DLD1 (cell line): ENCODE measurements around the gene MED12L.

Experiments
- in situ Hi-C: cut with HindIII; loops from 2 replicates; pipeline ENCODE4 v1.10.0; 2017; ENCODE audit warnings: low sequenced_read_pairs

MED12L gene

DNA sequence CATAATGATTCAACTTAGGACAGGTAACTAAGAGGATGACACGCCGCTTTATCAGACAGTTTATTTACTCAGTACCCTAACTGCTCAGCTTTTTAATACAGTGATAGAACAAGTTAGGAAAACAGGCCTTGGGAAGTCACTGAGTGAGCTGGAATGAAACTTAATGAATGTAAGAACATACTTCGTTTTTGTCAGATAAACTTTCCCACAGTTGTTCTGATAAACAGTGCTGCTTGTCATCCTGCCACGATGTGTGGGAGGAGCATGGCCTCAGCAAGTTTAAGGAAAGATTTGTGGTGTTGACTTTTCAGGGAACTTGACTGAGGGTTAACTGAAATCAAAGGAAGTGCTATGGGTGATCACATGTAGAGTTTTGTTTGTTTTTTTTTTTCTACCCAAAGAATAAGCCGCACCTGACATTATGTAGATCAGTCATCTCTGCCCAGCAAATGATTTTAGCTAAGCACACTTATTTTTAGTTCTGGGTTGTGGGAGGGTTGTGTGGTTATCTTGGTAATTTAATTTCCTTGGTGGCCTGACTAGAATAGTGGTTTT is 198.5 kb downstream of the MED12L start:
- in situ Hi-C loops: no loop called here

- in situ Hi-C loops: no loop called here
These were observed 200.5 kb downstream of the MED12L start for GRCh38 chr3:151285940-151286339.

- in situ Hi-C loops: no loop called here
These were observed 204.0 kb downstream of the MED12L start for GRCh38 chr3:151289445-151289844.

- in situ Hi-C loops: no loop called here
These were observed 205.2 kb downstream of the MED12L start for GRCh38 chr3:151290673-151291072.

GRCh38 chr3:151293127-151293526 is 207.7 kb downstream of the MED12L start:
- in situ Hi-C loops: no loop called here

DNA sequence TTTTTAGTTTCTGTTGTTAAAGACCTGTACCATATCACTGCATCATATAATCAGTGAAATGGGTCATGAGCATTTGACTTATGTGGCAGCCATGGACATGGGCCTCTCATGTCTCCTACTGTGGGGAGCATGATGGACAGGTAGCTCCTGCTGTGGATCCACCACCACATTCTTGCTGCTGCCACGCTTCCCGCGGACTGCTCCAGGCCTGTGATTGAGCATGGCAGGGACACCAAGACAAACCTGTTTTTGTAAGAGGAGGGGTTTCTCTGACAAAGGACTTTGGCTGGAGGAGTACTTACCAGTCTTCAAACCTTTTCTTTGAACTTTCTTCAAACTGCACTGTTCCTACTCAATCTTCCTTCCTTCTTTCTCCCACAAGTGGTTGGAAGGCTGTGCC is 210.8 kb downstream of the MED12L start:
- in situ Hi-C loops: no loop called here

- in situ Hi-C loops: no loop called here
These were observed 212.0 kb downstream of the MED12L start for GRCh38 chr3:151297429-151297828.

DNA sequence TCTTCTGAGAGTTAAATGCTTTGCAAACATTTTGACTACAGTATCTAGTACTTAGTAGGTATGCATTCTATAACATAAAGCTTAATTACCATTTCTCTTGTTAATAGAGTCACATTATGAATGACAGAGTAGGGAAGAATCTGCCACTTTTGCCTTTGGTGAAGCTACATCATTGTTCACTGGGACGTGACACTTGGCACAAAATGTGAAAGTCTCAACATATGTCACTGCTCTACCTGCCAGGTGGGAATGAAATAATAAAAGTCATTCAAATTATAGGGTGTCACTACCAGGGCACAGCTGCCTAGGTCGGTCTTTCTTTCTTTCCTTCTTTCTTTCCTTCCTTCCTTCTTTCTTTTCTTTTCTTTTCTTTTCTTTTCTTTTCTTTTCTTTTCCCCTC is 213.5 kb downstream of the MED12L start:
- in situ Hi-C loops: no loop called here

DNA sequence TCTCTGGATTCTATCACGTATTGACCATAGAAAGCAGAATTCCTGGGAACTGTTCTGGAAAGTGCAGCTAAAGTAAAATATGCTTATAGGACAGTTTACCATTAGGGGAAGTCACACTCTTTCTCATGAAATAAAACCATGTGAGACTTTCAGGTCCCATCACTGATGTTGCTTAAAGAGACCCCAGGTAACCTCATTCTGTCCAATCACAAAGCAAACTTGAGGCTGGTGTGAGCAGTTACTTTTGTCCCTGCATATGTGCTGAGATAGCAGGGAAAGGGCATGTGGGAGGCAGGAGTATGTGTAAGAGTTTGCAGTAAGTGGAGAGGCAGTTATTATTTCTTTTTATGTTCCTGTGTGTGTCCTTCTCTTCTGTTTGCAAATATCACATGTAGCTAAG is 215.1 kb downstream of the MED12L start:
- in situ Hi-C loops: no loop called here

DNA sequence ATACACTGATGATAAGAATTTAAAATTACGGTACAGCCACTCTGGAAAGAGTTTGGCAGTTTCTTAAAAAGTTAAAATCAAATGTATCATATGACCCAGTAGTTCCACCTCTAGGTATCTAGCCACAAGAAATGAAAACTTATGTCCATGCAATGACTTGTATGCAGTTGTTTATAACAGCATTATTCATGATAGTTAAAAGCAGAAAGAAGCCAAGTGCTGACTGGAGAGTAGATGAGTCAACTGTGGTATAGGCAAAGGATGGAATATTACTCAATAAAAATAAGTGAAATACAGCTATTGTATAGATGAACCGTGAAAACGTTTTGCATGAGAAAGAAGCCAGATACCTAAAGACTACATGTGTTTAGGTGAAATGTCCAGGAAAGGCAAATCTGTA is 216.3 kb downstream of the MED12L start:
- in situ Hi-C loops: no loop called here

DNA sequence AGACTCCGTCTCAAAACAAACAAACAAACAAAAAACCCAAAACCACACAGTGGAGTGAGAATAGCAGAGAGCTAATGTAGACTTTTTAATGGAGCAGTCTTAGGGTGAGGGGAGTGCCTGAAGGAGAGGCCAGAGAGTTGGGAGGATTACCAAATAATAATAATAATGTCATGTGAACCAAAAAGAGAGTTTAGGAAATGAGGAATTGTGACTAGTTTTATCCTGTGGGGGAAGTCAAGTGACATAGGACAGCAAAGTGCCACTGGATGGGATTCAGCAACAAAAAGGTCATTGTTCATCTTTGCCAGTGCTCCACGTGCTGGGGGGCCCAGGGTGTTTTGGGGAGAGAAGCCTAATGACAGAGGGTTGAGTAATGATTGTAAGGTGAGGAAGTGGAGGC is 218.3 kb downstream of the MED12L start:
- in situ Hi-C loops: no loop called here

DNA sequence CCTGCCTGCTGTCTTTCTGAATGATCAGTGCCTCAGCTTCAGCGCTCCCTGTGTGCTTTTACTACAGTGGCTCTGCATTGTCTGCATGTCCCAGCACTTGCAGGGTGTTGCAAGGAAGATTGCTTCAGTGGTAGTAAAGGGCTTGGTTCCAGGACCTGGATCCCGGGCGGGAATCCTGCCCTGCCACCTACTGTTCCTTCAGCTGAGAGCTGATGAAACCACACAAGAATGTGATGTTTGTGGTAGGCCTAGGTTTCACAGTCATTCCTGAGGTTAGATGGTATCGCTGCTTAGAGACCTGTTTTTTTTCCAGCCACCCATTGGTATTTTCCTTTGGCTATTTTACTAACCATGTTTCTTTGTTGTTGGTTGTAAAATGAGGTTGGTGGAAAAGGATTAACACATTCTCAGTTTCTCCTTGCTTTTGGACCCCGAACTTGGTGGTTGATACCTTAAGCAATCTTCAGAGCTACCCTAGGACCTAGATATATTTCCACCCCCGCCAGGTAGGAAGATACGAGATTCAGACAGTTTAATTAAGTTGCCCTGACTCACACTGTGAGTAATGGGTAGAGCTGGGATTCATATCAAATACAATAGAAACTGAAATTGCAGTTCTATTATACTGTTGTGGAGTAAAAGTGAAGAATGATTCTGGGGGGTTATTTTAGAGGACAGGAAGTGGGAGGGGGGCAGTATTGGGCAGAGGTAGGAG is 219.8 kb downstream of the MED12L start:
- in situ Hi-C loops: no loop called here

DNA sequence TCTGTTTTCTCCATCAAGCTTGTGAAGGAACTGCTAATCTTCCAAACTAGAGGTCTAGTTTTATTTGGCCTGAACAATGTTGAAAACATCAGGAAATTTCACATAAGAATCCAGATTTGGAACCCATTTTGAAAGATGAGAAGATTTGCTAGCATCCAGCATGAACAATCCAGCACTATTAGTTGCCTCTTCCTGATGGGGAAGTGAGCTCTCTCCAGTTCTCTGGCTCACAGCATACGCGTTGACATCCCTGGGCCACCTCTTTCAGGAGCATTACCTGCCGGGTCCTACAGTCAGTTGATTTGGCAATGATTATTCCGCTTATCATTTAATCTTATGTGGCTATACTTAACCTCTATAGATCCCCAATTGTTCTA is 220.3 kb downstream of the MED12L start:
- in situ Hi-C loops: no loop called here

DNA sequence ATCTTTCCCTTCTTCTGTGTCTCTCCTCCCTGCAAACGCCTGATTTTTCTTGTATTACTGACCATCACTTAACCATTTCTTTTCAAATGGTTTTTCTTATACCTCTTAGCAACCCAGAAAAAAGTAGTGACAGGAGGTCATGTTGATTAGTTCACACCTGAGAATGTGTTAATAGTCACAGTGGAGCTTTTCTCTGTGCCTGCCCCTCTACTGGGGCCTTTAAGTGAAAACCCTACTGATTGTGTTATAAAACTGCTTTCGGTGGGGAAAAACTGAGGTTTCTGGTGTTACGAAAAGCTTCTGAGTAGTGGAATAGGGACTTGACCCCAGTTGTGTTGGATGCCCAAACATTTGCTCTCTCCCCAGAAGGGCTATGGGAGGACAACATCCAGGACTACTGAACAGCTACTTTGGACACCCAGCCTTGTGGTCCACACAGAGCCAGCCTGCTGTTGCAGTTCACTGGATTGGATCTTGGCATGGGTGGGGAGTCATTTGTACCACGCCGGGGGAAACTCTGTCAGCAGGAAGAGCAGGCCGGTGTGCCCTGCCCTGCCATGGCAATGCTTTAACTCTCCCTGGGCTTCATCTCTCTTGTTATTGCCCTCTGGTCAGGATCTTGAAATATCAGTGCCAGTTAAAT is 220.8 kb downstream of the MED12L start:
- in situ Hi-C loops: no loop called here

- in situ Hi-C loops: no loop called here
These were observed 221.7 kb downstream of the MED12L start for GRCh38 chr3:151307131-151307530.

DNA sequence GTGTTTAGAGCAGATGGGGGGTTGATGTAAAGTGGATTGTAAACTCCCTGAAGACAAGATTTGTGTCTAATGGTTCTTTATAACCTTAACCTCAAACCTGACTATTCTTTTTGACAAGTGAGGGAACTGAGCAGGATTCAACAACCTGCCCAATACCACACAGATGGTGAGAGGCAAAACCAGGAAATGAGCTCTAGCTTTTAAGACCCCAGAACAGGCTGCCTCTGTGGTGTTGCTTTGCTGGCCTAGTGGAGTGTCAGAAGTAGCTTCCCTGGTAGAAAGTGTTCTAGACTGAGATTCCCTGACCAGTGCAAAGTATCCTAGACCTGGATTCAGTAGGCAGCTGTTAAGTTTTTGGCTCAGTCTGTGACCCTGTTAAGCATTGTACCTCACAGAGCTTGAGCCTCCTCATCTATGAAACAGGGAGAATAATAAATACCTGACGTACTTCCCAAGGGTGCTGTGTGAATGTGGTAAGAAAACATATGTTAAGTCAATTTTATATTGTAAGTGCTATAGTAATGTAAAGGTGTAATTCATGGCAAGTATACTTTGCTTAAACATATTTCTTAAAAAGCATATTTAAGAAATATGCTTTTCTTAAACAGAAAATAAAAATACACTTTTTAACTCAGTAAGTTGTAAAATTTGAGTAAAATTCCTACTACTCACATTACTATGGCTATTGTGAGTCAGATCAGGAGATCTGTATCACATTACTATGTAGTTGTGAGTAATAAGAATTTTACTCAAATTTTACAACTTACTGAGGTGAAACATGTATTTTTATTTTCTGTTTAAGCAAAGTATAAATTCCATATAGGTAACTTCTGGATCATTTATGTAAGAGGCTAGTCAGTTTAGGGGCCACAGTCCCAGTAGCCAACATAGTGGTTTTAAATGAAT is 222.4 kb downstream of the MED12L start:
- in situ Hi-C loops: no loop called here

GRCh38 chr3:151309566-151309965 is 224.1 kb downstream of the MED12L start:
- in situ Hi-C loops: no loop called here

- in situ Hi-C loops: no loop called here
These were observed 227.5 kb downstream of the MED12L start for GRCh38 chr3:151312972-151313371.

DNA sequence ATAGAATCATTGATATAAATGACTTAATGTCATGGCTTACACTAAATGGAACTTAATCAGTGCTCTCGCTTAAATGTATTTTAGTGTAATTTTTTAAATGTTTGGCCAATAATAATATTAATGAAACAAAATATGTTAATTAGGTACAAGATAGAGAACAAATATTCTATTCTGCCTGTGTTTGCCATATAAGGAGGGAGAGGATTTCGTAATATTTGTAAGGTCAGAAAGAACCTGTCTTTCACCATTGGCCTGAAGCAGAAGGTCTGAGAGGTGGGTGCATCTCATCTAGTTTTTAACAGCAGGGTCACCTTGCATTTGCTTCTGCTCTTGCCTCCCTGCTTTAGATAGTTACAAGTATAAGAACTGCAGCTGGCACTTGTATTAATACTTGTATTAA is 228.7 kb downstream of the MED12L start:
- in situ Hi-C loops: no loop called here

DNA sequence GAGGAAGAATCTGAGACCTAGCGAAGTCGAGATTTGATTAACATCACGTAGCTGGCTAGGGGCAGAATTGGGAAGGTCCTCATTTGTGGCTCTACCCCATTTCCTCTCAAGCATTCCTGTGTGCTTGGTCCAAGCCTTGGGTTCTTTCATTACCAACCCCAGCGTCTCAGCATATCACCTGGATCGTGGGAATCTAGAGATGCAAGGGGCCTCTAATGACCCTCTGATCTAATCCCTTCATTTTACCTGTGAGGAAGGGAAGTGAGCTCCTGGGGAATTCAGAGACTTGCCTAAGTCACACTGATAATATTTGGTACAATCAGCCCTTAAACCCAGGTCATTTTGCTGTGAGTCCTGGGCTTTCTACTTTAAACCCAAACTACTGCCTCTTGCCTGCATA is 229.1 kb downstream of the MED12L start:
- in situ Hi-C loops: no loop called here

- in situ Hi-C loops: no loop called here
These were observed 229.7 kb downstream of the MED12L start for GRCh38 chr3:151315136-151315535.
